Endodermal cell (in vitro differentiated cells): ENCODE results near the gene SLC5A11. TPM values are rescaled to one million over a fixed set of nuclear protein-coding genes. Genes with fewer than 3 reads are reported as not detected.

Source experiments
- DNase-seq: peaks from one replicate; pipeline ENCODE4 v3.0.0-alpha.2; 2017
- H3K27ac ChIP-seq: 2 replicates; pipeline ENCODE4 v1.5.1; 2013; ENCODE audit warnings: mild to moderate bottlenecking, low read depth, low read length, moderate library complexity
- H3K27me3 ChIP-seq: 2 replicates; pipeline ENCODE4 v1.6.1; 2013; ENCODE audit warnings: mild to moderate bottlenecking, low read length, moderate library complexity; ENCODE audit not compliant: insufficient read depth, control insufficient read depth, poor library complexity, severe bottlenecking
- H3K36me3 ChIP-seq: 2 replicates; pipeline ENCODE4 v1.7.0; 2013; ENCODE audit warnings: mild to moderate bottlenecking, low read length, moderate library complexity; ENCODE audit not compliant: control insufficient read depth, insufficient read depth
- H3K4me1 ChIP-seq: one replicate; pipeline ENCODE4 v1.7.0; 2013; ENCODE audit warnings: low read length; ENCODE audit not compliant: control insufficient read depth, insufficient read depth
- H3K4me3 ChIP-seq: 2 replicates; pipeline ENCODE4 v1.5.1; 2013; ENCODE audit warnings: mild to moderate bottlenecking, low read length, moderate library complexity
- H3K9ac ChIP-seq: 2 replicates; pipeline ENCODE4 v1.6.1; 2013; ENCODE audit warnings: mild to moderate bottlenecking, low read length, moderate library complexity; ENCODE audit not compliant: poor library complexity, severe bottlenecking; ENCODE audit errors: extremely low read depth
- H3K9me3 ChIP-seq: 2 replicates; pipeline ENCODE4 v1.6.1; 2013; ENCODE audit warnings: mild to moderate bottlenecking, low read length, moderate library complexity; ENCODE audit not compliant: control insufficient read depth
- H3K27ac Mint-ChIP-seq: 2 replicates; pipeline ENCODE4 v1.8.0; 2020; ENCODE audit warnings: mixed read lengths
- H3K27me3 Mint-ChIP-seq: 2 replicates; pipeline ENCODE4 v1.8.0; 2021; ENCODE audit warnings: mild to moderate bottlenecking, mixed read lengths; ENCODE audit not compliant: insufficient read depth
- H3K36me3 Mint-ChIP-seq: 2 replicates; pipeline ENCODE4 v1.8.0; 2020; ENCODE audit warnings: low read depth, mixed read lengths
- H3K4me1 Mint-ChIP-seq: 2 replicates; pipeline ENCODE4 v1.8.0; 2020; ENCODE audit warnings: mixed read lengths
- H3K4me3 Mint-ChIP-seq: 2 replicates; pipeline ENCODE4 v1.8.0; 2020; ENCODE audit warnings: mild to moderate bottlenecking, moderate library complexity, mixed read lengths
- H3K9me3 Mint-ChIP-seq: 2 replicates; pipeline ENCODE4 v1.8.0; 2020; ENCODE audit warnings: mild to moderate bottlenecking, mixed read lengths
- CTCF ChIP-seq: fragments of 200-600 bp; sonication (generic); conservative IDR thresholded peaks from 2 replicates; pipeline ENCODE4 v1.5.0; 2021; ENCODE audit warnings: antibody characterized with exemption, mild to moderate bottlenecking
- WGBS, 2 experiments: methylation state at CpG; one replicate each; pipeline versions ENCODE4 v1.1.5 to v1.1.7; 2013; ENCODE audit warnings: missing lambda C conversion rate in 2 of 2, mixed read lengths in 1 of 2; ENCODE audit not compliant: insufficient coverage in 1 of 2, insufficient read length in 1 of 2; 5-methylcytosine and 5-hydroxymethylcytosine counted together
- total RNA-seq, 2 donors: library from RNA; stranded (reverse); fragmentation: NEBNext Ultra II Directional in 1 of 2; extraction: Animal tissue kit (Norgen Biotek cat#: 25700) in 1 of 2; gene quantifications; 2 replicates in 1 of 2; 3 replicates in 1 of 2; pipeline ENCODE4 v1.2.1, GENCODE V29; 2021

Gene SLC5A11
- total RNA-seq, 2 donors from 2014 or later: 0.29 TPM; not detected in 1

DNA sequence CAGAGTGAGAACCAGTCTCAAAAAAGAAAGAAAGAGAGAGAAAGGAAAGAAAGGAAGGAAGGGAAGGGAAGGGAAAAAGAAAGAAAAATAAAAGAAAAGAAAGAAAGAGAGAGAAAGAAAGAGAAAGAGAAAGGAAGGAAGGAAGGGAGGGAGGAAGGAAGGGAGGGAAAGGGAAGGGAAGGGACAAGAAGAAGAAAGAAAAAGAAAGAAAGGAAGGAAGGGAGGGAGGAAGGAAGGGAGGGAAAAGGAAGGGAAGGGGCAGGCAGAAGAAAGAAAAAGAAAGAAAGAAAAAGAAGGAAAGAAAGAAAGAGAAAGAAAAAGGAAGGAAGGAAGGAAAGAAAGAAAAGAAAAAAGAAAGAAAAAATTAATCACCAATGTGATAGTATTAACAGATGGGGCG lies 15.7 kb downstream of the SLC5A11 start:
- Mint-ChIP-seq H3K27ac (no peak overlapping the region), H3K4me1 (no peaks in the 10 kb centered on the region), H3K36me3 (no peaks in the 10 kb centered on the region), H3K9me3 (no peaks in the 10 kb centered on the region), H3K4me3 (no peak overlapping the region), H3K27me3 (no peaks in the 10 kb centered on the region)
- DNase-seq: no peak
- 86 to 93% methylated on average over 1 of the region's 1 CpG for WGBS, 2 experiments
- Histone ChIP-seq H3K36me3 (no peaks in the 10 kb centered on the region), H3K9ac (no peak overlapping the region), H3K27me3 (no peaks in the 10 kb centered on the region), H3K4me1 (no peaks in the 10 kb centered on the region), H3K9me3 (peaks cover 11% of the 10 kb centered on the region), H3K4me3 (no peak overlapping the region), H3K27ac (no peak overlapping the region)
- no peak for TF ChIP-seq CTCF

GRCh38 chr16:24863582-24864437 lies 18.0 kb downstream of the SLC5A11 start:
- H3K27ac ChIP-seq: no peak overlapping the region
- no peaks in the 10 kb centered on the region for H3K4me1 ChIP-seq
- no peak for TF ChIP-seq CTCF
- Mint-ChIP-seq H3K27me3 (no peaks in the 10 kb centered on the region), H3K27ac (no peak overlapping the region), H3K4me3 (no peak overlapping the region), H3K36me3 (no peaks in the 10 kb centered on the region), H3K4me1 (no peaks in the 10 kb centered on the region), H3K9me3 (no peaks in the 10 kb centered on the region)
- DNase-seq: no peak
- H3K9me3 ChIP-seq: peaks cover 11% of the 10 kb centered on the region
- no peak overlapping the region for H3K9ac ChIP-seq
- no peaks in the 10 kb centered on the region for H3K27me3 ChIP-seq
- H3K4me3 ChIP-seq: no peak overlapping the region
- H3K36me3 ChIP-seq: no peaks in the 10 kb centered on the region
- 73 to 92% methylated on average over 3 of the region's 3 CpGs for WGBS, 2 experiments

- Histone ChIP-seq H3K4me3 (no peak overlapping the region), H3K36me3 (no peaks in the 10 kb centered on the region), H3K9me3 (peaks cover 8% of the 10 kb centered on the region), H3K4me1 (no peaks in the 10 kb centered on the region), H3K9ac (no peak overlapping the region), H3K27me3 (no peaks in the 10 kb centered on the region), H3K27ac (no peak overlapping the region)
- Mint-ChIP-seq H3K4me3 (no peak overlapping the region), H3K36me3 (no peaks in the 10 kb centered on the region), H3K4me1 (no peaks in the 10 kb centered on the region), H3K27ac (no peak overlapping the region), H3K9me3 (no peaks in the 10 kb centered on the region), H3K27me3 (no peaks in the 10 kb centered on the region)
- DNase-seq: no peak
- TF ChIP-seq CTCF: no peak
- WGBS, 2 experiments: 85 to 89% methylated on average over 5 to 8 of the region's 8 CpGs
Observed at GRCh38 chr16:24869033-24869432, 23.3 kb downstream of the SLC5A11 start.
